Left ventricle myocardium superior (tissue), 1 donor: ENCODE results near the gene BRPF3. TPM values are rescaled to one million over a fixed set of nuclear protein-coding genes. Genes with fewer than 3 reads are reported as not detected.

Source experiments
- ATAC-seq: fragments of 200-7000 bp; cut with Tn5 transposase; one replicate; pipeline ENCODE4 v1.9.1; 2020; ENCODE audit warnings: mild to moderate bottlenecking, moderate library complexity
- DNase-seq: peaks from one replicate; pipeline ENCODE4 v3.0.0-alpha.2; 2020
- intact Hi-C: fragments of 100-400 bp; cut with micrococcal nuclease; formaldehyde crosslinking; loops from one replicate; pipeline ENCODE4 v1.11.0; 2022
- total RNA-seq: library from RNA; stranded (reverse); fragmentation: NEBNext Ultra II Directional; extraction: Animal tissue kit (Norgen Biotek cat#: 25700); gene quantifications from one replicate; pipeline ENCODE4 v1.2.1, GENCODE V29; 2021
- donor health status: DM: no; HTN: yes; CAD: no; lungs with severe emphysema.

Gene BRPF3
- total RNA-seq, 1 donor from 2014 or later, result 23.5 TPM

DNA sequence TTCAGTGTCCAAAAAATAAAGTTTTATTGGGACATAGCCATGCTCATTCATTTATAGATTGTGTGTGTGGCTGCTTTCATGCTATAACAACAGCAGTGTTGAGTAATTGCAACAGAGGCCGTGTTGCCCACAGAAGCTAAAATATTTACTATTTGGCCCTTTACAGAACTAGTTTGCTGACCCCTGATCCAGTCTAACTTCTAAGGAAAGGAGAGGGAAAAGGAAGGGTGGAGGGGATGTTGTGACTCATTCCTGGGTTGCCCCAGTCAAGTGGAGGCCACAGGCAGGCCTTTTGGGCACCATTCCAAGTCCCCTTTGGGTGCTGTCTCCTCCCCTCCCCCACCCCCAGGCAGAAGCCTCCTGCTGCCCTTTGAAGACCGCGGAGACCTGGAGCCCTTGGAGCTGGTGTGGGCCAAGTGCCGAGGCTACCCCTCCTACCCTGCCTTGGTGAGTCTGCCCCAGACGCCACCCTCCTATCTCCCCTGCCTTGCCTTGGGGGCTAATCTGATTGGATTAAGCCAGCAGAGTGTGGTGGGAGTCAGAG, 28.4 kb downstream of the BRPF3 start:
- intact Hi-C loops, result no loop called here
- no peak for ATAC-seq
- DNase-seq, result no peak

DNA sequence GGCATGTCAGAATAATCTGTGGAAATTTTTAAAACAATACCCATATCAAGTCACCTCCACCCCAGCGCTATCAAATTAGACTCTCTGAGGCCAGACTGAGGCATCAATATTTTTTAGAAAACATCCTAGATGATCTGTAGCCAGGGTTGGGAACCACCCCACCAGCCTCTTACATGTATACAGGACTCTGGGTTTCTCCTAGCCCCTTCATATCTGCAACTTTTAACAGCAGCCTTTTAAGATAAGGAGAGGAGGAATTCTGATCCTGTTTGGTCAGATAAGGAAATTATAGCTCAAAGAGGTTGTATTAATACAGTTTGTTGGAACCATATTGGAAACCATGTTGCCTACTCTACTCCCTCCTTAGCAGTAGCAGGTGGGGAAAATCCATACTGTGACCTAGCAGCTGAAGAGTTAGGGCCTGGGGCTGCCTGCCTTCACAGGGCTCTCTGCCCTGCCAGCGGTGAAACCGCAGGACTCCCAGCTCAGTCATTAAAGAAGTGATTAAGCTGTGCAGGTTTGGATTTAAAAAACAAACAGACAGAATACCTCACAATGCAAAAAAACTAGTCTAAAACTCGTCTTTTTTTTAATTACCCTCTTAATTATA, 30.0 kb downstream of the BRPF3 start:
- DNase-seq (no peak), ATAC-seq (no peak)
- intact Hi-C loops, result no loop called here

DNA sequence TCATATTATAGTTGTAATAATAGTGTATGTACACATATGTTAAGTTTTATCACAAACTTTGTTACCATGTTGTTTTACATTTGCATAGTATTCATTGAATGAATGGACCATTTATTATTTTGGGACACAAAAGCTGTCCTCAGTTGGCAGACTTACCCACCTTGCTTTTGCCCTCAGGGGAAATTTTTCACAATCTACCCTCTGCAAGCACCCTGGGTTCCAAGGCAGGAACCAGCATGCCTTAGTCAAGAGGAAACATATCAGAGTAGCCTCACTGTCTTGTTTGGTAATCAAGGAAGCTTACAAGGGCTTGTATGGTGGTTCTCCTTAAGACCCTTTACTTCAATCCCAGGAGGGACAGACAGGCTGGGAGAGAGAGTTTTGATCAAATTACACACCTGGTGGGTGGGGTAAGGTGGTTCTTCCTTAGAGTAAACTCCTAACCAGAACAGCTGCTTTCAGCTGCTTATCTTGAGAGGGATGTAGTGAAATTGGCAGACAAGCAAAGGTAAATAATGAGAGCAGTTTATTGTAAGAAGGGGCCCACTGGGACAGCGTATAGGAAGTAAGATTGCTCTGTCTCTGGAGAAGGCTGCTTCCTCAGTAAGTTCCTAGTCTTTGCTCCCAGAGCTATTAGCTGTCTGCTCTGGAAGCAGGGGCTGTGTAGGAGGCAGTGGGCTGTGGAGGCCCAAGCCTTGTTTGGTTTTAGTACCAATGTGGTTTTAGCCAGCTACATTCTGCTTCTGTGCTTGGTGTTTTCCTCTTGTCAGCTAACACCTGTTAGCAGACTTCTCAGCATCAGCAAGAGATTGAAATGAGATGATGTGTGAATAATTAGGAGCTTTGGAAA, 31.1 kb downstream of the BRPF3 start:
- intact Hi-C loops, result no loop called here
- no peak for DNase-seq
- no peak for ATAC-seq

GRCh38 chr6:36229223-36229622, 32.7 kb downstream of the BRPF3 start:
- DNase-seq, result no peak
- intact Hi-C loops, result no loop called here
- no peak for ATAC-seq

- intact Hi-C loops, result no loop called here
- ATAC-seq, result no peak
These were observed 33.8 kb downstream of the BRPF3 start for GRCh38 chr6:36230371-36230770.

GRCh38 chr6:36232172-36232571, 35.6 kb downstream of the BRPF3 start:
- no peak for DNase-seq
- intact Hi-C loops, result no loop called here
- ATAC-seq, result no peak

More at GRCh38 chr6:36230371-36230770, 33.8 kb downstream of the BRPF3 start:
- no peak for DNase-seq

GRCh38 chr6:36235309-36235708, 38.8 kb downstream of the BRPF3 start:
- ATAC-seq (no peak), DNase-seq (no peak)
- intact Hi-C loops, result no loop called here

DNA sequence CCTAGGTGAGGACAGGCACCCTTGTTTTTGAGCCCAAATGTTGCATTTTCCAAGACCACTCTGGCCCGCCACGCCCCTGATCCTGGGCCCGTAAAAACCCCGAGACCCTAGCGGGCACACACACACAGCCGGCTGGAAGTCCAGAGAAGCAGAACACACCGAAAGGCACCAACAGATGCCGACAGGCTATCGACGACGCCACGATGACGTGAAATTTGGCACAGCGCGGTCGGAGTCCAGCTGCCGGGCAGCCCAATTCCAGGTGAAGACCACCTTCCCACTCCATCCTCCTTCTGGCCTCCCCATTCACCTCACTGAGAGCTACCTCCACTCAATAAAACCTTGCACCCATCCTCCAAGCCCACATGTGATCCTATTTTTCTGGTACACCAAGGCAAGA, 39.3 kb downstream of the BRPF3 start:
- ATAC-seq (no peak), DNase-seq (no peak)
- intact Hi-C loops, result no loop called here

DNA sequence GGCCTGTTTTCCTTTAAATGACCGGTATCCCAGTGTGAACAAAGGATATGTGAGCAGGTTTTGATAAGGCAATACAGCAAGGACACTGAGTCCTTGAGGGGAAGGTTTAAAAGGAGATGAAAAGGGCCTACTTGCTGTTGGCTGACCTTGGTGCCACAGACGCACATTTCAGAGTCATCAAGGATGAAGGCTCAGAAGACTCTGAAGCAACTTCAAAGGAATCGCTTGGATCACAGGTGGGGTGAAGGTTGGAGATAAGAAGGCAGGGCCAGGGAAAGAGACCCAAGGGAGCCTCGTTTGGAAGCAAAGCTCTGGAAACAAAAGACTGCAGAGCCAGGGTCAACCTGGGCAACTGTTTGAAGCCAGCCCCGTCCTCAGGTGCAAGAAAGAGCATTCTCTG, 43.2 kb downstream of the BRPF3 start:
- ATAC-seq, result no peak
- intact Hi-C loops, result no loop called here
- no peak for DNase-seq

- DNase-seq, result no peak
- intact Hi-C loops, result no loop called here
- ATAC-seq, result no peak
These were observed 45.2 kb downstream of the BRPF3 start for GRCh38 chr6:36241728-36242127.

GRCh38 chr6:36242161-36242560, 45.6 kb downstream of the BRPF3 start:
- intact Hi-C loops, result no loop called here
- ATAC-seq (no peak), DNase-seq (no peak)

- DNase-seq, result no peak
- no peak for ATAC-seq
- intact Hi-C loops, result no loop called here
These were observed 46.1 kb downstream of the BRPF3 start for GRCh38 chr6:36242626-36243025.

DNA sequence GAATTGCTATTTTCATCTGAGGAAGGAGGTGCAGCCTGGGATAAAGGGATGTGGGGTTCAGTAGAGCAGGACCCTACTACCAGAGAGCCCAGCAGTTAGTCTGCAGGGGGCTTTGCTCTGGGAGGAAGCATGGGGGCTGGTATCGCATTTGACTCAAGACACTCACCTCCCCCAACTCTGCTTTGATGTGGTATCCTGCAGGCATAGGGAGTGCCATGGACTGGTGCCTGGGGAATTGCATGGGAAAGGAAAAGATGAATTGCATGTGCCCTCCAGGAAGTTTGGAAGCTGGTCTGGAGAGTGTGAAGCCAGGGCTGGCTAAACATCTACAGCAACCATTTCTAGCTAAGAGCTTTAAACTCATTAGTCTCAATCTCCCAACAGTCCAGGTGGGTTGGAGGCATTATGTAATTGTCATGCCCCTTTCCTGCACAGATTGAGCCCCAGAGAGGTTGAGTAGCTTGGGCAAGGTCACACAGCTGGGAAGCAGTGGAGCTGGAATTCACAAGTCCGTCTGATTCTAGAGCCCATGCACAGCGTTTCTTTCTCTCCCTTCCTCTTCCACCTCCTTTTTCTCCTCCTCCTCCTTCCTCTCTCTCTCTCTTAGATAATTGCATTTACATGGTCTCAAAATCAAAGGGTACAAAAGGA, 47.1 kb downstream of the BRPF3 start:
- DNase-seq (no peak), ATAC-seq (no peak)
- intact Hi-C loops, result no loop called here

DNA sequence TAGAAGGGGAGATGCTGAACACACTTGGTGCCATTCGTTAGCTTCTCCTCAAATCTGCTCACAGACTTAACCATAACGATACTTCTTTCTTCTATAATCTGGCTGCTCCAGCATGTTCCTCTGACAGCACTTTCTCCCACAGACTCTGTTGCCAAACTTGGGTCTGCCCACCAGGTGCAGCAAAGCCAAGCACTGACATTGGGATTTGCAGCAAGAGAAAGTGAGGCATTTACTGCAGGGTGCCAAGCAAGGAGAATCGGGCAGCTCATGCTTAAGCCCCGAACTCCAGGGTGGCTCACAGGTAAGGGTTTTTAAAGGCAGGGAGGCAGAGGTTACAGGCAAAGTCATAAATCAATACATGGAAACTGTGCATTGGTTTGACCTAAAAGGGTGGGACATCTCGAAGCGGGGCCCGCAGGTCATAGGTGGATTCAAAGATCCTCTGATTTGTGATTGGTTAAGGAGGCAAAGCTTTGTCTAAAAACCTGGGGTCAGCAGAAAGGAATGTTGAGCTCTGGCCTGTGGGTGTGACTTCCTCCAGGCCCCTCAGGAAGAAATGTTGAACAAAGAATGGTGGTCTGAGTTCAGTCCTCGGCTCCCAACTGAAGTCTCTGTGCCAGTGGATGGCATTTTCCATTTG, 48.2 kb downstream of the BRPF3 start:
- intact Hi-C loops, result no loop called here
- DNase-seq, result no peak
- no peak for ATAC-seq

- intact Hi-C loops, result no loop called here
- DNase-seq (no peak), ATAC-seq (no peak)
These were observed 49.1 kb downstream of the BRPF3 start for GRCh38 chr6:36245572-36246061.

GRCh38 chr6:36246506-36247268, 50.1 kb downstream of the BRPF3 start:
- intact Hi-C loops, result no loop called here
- DNase-seq, result no peak
- ATAC-seq, result no peak

- no peak for DNase-seq
- ATAC-seq, result peak; percentile 34
- intact Hi-C loops, result no loop called here
These were observed 51.1 kb downstream of the BRPF3 start for GRCh38 chr6:36247693-36248092.

GRCh38 chr6:36248980-36249379, 52.4 kb downstream of the BRPF3 start:
- no peak for DNase-seq
- intact Hi-C loops, result no loop called here
- no peak for ATAC-seq

DNA sequence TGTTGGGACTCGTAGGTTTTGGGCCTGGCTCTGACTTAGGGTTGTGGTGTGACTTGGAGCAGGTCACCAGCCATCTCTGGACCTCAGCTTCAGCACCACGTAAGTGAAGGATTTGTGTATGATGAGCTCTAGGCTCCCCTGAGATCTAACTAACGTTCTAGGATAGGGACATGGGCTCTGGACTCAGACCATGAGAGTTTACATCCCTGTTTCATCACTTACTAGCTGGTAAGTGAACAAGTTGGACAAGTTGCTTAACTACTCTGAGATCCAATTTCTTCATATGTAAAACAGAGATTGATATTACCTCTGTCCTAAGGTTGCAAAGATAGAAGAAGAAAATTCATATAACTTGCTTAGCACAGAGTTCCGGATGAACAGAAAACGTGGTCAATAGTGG, 53.0 kb downstream of the BRPF3 start:
- ATAC-seq (no peak), DNase-seq (no peak)
- intact Hi-C loops, result no loop called here
